HG02970 (cell line): Measurements from ENCODE around the gene ADORA2B.
"Not testable (repeated sequence)": the region's sequence is repeated elsewhere in the genome, so short reads cannot be mapped to it uniquely, and the experiment has no call there.

Source experiments
- ATAC-seq: cut with Tn5 transposase; IDR thresholded peaks from one replicate; pipeline ENCODE4 v1.9.1; 2021; ENCODE audit warnings: mild to moderate bottlenecking, moderate library complexity, moderate number of reproducible peaks; ENCODE audit not compliant: unreplicated experiment, low FRiP score

Gene ADORA2B

DNA sequence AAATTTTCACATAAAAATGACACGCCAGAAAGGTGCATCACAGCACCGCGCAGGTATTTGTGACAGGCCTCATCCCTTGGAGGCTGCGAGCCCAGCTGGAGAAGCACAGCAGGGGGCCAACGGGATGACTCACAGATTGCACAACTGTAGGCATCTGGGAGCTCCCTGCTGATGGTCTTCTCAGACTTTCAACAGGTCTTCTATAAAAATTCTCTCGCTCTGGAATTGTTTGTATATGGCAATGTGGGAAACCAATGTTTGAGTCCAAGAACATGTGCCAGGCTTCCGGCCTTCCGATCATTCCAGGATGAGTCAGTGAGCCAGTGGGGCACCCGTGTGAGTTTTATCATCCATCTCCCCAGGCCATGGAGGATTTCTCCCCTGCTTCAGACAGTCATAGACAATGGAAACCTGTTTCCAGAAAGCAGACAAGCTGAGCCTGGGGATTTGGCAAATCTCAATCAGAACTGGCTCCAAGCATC, 24.1 kb upstream of the ADORA2B start:
- ATAC-seq, result no peak

DNA sequence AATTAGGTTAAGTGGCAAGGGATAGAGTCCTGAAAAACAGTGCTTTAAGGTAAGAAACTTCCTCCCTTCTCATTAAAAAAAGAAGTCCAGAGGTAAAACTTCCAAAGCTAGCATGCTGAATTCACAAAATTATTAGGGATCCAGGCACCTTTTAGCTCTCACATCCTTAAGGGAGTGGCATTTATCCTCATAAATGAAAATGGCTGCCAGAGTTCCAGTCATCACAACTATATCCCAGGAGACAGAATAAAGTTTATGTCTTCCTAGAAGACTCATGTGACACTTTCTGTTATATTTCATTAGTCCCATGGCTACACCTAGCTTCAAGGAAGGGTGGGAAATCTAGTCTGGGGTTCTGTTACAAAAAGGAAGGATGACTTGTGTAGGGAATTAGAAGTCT, 23.3 kb upstream of the ADORA2B start:
- ATAC-seq, result no peak

- no peak for ATAC-seq
Measured at GRCh38 chr17:15922586-15922985, 22.3 kb upstream of the ADORA2B start.

GRCh38 chr17:15926039-15926740, 18.7 kb upstream of the ADORA2B start:
- ATAC-seq, result no peak

DNA sequence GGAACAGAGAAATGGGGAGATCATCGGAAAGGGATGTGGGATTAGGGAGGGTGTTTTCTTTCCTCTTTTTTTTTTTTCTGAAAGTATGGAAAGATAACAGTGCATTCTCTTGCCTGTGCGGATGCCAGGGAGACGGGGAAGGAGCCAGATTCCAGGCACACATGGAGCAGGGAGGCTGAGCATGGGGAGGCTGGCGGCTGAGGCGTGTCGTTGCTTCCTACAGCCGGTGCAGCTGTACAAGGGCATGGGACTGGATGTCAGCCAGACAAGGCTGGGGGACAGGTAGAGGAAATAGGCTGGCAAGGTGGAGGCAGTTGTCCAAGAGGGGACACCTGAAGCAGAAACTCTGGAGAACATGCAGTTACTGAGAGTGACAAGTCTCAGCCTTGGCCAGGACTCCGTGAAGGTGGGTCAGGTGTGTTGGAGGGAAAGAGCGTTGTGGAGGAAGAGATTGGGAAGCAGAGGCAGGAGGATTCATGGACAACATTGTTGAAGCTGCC, 16.6 kb upstream of the ADORA2B start:
- no peak for ATAC-seq

GRCh38 chr17:15929941-15930340, 15.0 kb upstream of the ADORA2B start:
- no peak for ATAC-seq

DNA sequence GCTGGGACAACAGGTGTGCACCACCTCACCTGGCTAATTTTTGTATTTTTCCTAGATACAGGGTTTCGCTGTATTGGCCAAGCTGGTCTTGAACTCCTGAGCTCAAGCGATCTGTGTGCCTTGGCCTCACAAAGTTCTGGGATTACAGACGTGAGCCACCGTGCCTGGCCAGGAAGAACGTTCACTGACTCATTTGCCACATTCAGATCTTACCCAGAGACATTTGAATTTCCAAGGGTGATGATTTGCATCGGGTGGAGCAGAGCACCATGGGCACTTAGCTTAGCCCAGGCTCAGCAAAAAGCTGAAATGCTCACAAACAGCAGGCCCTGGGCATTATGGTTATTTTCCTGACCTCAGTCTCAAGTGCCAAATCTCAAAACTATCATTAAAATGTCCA, 14.5 kb upstream of the ADORA2B start:
- ATAC-seq, result no peak

GRCh38 chr17:15931394-15931793, 13.5 kb upstream of the ADORA2B start:
- no peak for ATAC-seq

GRCh38 chr17:15934866-15935265, 10.1 kb upstream of the ADORA2B start:
- no peak for ATAC-seq

- no peak for ATAC-seq
Measured at GRCh38 chr17:15935891-15936290, 9.0 kb upstream of the ADORA2B start.

- not testable (repeated sequence) for ATAC-seq
Measured at GRCh38 chr17:15936481-15936880, 8.4 kb upstream of the ADORA2B start.

DNA sequence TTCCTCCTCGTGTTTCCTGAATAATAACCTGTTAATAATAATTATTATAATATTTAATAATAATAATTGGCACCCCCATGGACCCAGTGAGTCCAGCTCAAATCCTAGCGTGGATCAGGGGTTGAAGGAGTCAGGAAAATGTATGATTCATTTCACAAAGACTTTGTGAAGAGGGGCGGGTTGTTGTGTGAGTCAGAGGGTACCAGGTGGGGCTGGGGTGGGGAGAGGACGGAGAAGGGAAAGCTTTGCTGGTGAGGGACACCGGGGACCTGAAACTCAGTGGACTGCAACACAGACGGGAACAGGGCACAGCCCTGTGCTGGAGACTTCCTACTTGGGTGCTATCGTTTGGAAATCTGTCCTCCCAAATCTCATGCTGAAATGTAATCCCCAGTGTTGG, 3.1 kb upstream of the ADORA2B start:
- no peak for ATAC-seq

DNA sequence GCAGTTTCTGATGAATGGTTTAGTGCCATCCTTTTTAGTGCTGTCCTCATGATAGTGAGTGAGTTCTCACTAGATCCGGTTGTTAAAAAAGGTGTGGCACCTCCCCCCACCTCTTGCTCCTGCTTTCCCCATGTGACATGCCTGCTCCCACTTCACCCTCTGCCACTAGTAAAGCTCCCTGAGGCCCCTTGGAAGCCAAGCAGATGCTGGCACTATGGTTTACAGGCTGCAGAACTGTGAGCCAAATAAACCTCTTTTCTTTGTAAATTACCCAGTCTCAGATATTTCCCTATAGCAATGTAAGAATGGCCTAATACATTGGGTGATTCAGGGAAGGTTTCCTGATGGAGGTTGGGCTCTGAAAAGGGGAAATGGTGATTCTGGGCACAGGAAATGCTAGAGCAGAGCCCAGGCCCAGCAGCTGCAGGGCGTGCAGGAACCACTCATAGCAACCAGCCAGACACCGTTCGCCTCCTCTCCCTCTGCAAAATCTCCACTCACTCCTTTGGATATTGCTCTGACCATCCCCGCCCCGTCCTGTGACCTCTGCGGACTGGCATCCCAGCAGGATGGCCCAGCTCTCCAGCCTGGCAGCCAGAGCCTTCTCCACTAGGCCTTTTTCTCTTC, 2.6 kb upstream of the ADORA2B start:
- ATAC-seq, result no peak

DNA sequence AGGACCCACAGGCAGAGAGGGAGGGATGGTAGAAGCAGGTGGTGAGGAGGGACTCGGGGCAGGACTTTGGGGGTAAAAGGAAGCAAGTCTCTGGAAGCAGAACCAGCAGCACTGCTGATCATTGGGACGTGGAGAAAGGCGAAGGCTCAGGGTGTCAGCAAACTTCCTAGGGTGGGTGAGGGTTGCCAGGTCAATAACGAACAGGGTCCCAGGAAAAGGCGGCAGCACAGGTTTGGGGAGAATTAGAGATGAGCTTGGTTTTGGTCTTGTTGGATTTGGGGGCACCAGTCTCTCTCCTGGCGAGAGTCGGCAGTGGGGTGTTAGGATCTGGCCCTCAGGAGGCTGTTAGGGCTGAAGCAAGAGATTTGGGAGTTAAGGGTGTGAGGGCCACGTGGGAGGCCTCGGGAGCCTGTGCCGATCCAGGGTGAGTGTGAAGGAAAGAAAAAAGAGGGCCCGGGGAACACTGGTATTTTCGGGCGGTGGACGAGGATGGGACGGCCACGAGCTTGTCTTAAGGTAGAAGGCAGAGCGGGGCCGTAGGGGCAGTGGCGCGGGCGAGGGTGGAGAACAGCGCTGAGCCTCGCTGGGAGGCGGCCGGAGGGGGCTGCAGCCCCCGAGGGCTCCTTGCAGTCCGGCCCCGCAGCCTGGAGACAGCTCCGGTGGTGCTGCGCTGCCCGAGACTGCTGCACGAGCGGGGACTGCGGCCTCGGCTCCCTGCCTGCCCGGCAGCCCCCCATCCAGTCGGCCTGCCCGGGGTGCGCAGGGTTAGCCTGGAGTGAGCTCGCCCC, 765 bp upstream of the ADORA2B start:
- no peak for ATAC-seq

DNA sequence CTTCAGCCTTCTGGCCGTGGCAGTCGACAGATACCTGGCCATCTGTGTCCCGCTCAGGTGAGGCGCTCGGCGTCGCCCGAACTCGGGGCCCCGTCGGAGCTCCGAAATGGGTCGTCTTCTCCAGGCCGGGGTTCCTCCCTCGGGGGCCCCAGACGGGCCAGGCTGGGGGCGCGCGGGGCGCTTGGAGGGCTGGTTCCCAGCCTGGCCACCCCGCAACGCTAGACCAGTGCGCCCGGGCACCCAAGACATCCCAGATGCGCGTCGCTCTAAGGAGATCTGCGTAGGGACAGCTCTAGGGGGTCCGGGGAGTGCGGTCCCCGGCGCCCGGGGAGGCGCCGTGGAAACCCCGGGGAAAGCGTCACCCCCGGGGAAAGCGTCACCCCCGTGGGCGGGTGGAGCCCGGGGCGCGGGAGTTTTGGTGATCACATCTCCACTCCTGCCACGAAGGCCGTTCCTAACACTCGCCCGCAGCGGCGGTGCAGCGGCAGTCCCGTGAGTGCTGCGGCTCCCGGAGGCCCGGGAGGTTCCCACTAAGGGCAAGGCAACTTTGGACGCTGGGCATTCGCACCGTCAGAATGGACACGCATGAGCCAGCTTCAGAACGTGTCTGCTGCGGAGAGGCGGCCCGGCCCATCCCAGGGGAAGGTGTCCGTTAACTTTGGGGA, 729 bp downstream of the ADORA2B start:
- ATAC-seq, result no peak

- no peak for ATAC-seq
Measured at GRCh38 chr17:15946611-15947120, 1.7 kb downstream of the ADORA2B start.

DNA sequence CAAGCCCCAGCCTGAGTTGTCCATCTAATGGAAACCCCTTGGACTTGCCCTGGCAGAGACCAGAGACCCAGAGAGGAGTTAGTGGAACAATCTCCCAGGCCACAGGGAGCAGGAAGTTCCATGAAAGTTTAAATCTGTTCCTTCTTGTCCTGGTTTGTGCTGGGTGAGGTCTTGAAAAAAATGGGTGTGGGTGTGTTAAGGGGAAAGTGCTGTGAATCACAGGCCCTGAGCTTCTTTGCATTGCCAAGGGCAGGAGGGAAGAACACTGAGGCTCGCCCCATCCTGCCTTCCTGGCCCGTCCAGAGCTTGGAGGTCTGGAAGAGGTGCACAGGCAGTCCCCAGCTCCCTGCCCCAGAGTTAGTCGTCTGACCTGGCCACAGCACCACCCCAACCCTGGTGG, 2.3 kb downstream of the ADORA2B start:
- ATAC-seq, result no peak

GRCh38 chr17:15947976-15948752, 3.2 kb downstream of the ADORA2B start:
- ATAC-seq, result no peak

DNA sequence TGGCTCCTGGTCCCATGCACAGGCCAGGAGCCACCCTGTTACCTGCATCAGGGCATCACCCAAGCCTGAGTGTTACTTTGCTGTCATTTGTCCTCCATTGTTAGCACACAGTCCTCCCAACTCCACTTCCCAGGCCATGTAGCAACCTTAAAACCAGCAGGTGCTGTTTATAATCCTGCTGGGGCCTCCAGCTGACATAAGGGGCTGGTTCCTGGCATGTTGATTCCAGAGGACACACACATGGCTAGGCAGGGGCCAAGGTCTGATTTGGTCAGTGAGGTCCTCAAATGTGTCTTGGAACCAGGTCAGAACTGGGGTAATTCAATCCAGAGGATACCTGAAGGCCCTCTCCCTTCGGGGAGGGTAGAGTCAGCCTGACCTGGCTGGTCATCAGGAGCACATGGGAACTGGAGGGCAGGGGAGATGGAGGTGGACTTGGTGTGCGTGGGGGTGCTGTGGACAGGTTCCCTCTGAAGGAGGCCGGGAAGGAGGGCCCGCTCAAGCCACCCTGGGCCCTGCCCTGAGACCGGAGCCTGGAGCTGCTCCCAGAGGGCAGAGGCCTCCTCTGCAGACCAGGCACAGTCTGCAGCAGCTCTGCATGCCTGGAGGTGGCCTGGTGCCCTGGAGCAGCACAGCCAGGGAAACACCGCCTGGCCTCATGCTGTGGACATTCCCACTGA, 6.6 kb downstream of the ADORA2B start:
- no peak for ATAC-seq
